ENCODE results near the gene TAS2R14. TPM values are rescaled to one million over a fixed set of nuclear protein-coding genes. Genes with fewer than 3 reads are reported as not detected.

The TAS2R14 gene
- total RNA-seq, 1 donor from 2014 or later: 1.2 TPM

DNA sequence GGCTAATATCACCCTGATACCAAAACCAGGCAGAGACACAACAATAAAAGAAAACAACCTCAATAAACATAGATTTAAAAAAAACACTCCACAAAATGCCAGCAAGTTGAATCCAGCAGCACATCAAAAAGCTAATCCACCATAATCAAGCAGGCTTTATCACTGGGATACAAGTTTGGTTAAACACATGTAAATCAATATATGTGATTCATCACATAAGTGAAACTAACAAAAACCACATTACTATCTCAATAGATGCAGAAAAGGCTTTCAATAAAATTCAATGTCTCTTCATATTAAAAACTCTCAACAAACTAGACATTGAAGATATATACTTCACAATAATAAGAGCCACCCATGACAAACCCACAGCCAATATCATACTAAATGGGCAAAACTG, 17.0 kb upstream of the TAS2R14 start:
- no peak for ATAC-seq
- intact Hi-C loops (cut with DNase I): no loop called here
- no peak for TF ChIP-seq CTCF (IDR thresholded peaks at IDR 0.05)

GRCh38 chr12:10952645-10953044, 13.6 kb upstream of the TAS2R14 start:
- H3K27ac ChIP-seq: no peak overlapping the region
- H3K27me3 ChIP-seq (ENCODE audit: low read depth): no peaks in the 10 kb centered on the region
- H3K4me3 ChIP-seq: no peak overlapping the region
- ATAC-seq (no peak), DNase-seq (no peak)
- TF ChIP-seq CTCF (IDR thresholded peaks at IDR 0.05): no peak
- H3K9me3 ChIP-seq: peaks cover 5% of the 10 kb centered on the region
- intact Hi-C loops (cut with DNase I): no loop called here
- H3K4me1 ChIP-seq: no peaks in the 10 kb centered on the region
- no peaks in the 10 kb centered on the region for H3K36me3 ChIP-seq

More for the DNA sequence above, 17.0 kb upstream of the TAS2R14 start:
- H3K4me1 ChIP-seq: no peaks in the 10 kb centered on the region
- no peaks in the 10 kb centered on the region for H3K36me3 ChIP-seq
- DNase-seq: no peak
- peaks cover 5% of the 10 kb centered on the region for H3K9me3 ChIP-seq
- no peak overlapping the region for H3K27ac ChIP-seq
- no peak overlapping the region for H3K4me3 ChIP-seq
- no peaks in the 10 kb centered on the region for H3K27me3 ChIP-seq (ENCODE audit: low read depth)

- TF ChIP-seq CTCF (IDR thresholded peaks at IDR 0.05): no peak
- no peak overlapping the region for H3K27ac ChIP-seq
- no peak overlapping the region for H3K4me3 ChIP-seq
- no peaks in the 10 kb centered on the region for H3K27me3 ChIP-seq (ENCODE audit: low read depth)
- intact Hi-C loops (cut with DNase I): no loop called here
- no peaks in the 10 kb centered on the region for H3K9me3 ChIP-seq
- DNase-seq (no peak), ATAC-seq (no peak)
- H3K36me3 ChIP-seq: no peaks in the 10 kb centered on the region
- no peaks in the 10 kb centered on the region for H3K4me1 ChIP-seq
Observed at GRCh38 chr12:10943167-10943566, 4.1 kb upstream of the TAS2R14 start.

- ATAC-seq (no peak), DNase-seq (no peak)
- Histone ChIP-seq H3K36me3 (no peaks in the 10 kb centered on the region), H3K4me1 (no peaks in the 10 kb centered on the region), H3K4me3 (no peak overlapping the region), H3K27ac (no peak overlapping the region), H3K9me3 (no peaks in the 10 kb centered on the region), H3K27me3 (ENCODE audit: low read depth) (no peaks in the 10 kb centered on the region)
- intact Hi-C loops (cut with DNase I): no loop called here
- no peak for TF ChIP-seq CTCF (IDR thresholded peaks at IDR 0.05)
Observed at GRCh38 chr12:10941916-10942607, 3.0 kb upstream of the TAS2R14 start.

GRCh38 chr12:10941369-10941768, 2.3 kb upstream of the TAS2R14 start:
- ATAC-seq (no peak), DNase-seq (no peak)
- intact Hi-C loops (cut with DNase I): no loop called here
- no peak for TF ChIP-seq CTCF (IDR thresholded peaks at IDR 0.05)
- H3K9me3 ChIP-seq: no peaks in the 10 kb centered on the region
- no peaks in the 10 kb centered on the region for H3K4me1 ChIP-seq
- H3K4me3 ChIP-seq: no peak overlapping the region
- no peaks in the 10 kb centered on the region for H3K27me3 ChIP-seq (ENCODE audit: low read depth)
- H3K36me3 ChIP-seq: no peaks in the 10 kb centered on the region
- no peak overlapping the region for H3K27ac ChIP-seq
